Measurements from ENCODE around the gene INHBB.
"Not testable (repeated sequence)": the region's sequence is repeated elsewhere in the genome, so short reads cannot be mapped to it uniquely, and the experiment has no call there.

INHBB gene

DNA sequence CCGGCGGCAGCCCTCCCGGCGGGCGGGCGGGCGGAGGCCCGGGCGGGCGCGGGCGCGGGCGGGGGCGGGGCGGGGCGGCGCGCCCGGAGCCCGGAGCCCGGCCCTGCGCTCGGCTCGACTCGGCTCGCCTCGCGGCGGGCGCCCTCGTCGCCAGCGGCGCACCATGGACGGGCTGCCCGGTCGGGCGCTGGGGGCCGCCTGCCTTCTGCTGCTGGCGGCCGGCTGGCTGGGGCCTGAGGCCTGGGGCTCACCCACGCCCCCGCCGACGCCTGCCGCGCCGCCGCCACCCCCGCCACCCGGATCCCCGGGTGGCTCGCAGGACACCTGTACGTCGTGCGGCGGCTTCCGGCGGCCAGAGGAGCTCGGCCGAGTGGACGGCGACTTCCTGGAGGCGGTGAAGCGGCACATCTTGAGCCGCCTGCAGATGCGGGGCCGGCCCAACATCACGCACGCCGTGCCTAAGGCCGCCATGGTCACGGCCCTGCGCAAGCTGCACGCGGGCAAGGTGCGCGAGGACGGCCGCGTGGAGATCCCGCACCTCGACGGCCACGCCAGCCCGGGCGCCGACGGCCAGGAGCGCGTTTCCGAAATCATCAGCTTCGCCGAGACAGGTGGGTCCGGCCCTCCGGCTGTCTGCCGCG is at the start of gene INHBB:
TSS of gene INHBB (plus strand) at position 111 of the 641 bp plus-strand sequence. CDS start at position 164, 53 bp downstream.
- DNase-seq (ENCODE audit: low read depth): no peak

DNA sequence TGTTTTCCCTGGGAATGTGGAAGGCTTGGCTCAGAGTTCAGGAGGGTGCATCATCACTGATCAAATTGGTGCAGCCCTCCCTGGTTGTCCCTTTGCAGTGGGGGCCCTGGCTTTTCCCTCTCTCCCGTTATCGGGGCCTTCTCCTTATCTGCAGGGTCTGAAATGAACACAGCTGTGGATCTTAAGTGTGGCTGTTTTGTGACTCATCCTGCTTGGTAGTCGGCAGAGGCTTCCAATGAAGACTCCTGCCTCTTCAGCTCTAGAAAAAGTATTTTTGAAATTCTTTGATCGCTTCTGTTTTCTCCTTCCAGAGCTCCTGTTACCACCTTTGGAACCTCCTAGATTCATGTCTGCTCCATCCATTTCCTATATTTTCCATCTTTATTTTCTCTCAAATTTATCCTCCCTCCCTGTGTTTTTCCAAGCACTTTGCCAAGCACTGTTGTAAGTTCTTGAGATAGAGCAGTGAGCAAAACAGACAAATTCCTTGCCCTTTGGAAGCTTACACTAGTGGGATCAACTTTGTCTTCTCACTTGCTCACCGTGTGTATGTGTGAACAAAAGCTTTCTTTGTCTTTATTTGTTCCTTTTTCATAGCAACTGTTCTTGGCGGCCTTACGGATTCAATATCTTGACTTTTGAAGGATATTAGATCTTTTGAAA is 47.6 kb upstream of the INHBB start:
- no peak for DNase-seq (ENCODE audit: low read depth)

DNA sequence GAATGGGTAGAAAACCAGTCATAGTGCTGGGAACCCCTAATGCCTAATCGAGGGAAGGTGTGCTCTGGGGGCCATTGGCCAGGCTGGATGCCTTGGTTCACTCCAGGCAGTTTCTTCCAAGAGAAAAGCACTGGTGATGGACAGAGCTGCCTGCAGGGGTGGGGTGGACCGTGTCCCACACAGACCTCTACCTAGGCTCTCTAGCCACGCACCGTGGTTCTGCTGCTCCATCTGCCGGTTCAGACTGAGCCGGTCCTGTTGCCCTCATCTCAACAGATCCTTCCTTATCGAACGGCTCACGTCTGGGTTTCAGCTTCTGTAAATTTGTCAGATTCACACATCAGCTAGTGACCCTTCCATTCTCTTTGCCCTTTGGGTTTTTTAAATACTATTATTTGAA is 46.9 kb upstream of the INHBB start:
- no peak for DNase-seq (ENCODE audit: low read depth)

DNA sequence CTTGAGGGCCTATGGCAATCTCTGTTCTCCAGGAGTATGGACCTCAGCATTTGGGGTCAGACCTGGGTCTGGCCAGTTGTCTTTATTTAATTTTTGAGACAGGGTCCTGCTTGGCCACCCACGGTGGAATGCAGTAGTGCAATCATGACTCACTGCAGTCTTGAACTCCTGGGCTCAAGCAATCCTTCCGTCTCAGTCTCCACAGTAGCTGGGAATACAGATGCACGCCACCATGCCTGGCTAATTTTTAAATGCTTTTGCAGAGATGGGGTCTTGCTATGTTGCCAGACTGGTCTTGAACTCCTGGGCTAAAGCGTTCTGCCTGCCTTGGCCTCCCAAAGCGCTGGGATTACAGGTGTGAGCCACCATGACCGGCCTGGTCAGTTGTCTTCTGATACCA is 46.4 kb upstream of the INHBB start:
- no peak for DNase-seq (ENCODE audit: low read depth)

DNA sequence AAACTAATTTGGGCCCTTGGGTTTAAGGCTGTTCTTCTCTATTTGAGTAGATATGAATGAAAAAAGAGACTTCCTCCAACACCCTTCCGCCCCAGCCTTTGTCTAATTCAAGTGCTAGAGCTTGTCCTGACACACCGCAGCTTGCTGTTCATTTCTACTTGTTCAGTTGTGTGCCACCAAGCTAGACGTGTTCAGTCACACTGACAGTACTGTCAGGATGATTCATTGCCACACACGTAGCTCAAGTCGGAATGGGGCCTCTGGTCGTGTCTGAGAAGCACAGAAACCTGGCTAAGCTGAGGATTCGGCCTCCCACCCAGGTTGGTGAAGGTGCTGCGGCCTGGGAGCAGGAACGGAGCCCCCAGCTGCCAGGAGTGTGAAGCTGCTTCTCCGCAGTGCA is 45.6 kb upstream of the INHBB start:
- no peak for DNase-seq (ENCODE audit: low read depth)

DNA sequence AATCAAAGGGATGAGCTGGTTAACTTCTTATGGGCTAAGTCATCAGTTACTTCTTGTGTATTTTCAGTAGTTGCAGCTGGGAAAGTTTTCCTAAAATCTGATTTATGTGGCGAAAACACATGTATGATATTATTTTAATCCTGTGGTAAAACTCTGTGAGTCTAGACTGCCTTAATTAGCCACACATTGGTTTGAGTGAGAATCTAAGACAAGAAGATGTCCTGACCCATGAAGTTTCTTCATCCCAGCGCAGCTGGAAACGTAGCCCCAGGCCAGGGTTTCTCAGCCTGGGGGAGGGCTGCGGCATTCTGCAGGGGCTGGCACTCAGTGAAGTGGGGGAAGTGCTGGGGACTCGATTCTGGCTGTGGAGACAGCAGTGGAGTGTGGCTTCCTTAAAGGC is 44.7 kb upstream of the INHBB start:
- DNase-seq (ENCODE audit: low read depth): no peak

DNA sequence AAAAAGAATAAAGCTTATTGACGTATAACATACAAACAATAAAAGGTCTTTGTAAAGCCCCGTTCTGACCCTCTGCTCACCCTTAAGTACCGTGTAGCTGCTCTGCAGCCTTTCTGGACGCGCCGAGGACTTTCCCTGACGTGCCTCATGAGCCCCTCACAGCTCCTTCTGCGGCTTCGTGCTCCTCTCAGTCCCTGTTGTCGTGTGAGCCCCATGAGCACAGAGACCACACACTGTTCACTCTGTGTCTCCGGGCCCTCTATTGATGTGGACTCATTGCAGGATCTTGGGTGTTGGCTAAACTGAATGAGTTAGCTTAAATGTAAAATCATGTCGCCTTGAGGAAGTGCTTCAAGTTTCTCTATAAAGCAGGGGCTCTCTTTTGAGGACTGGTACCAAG is 43.6 kb upstream of the INHBB start:
- DNase-seq (ENCODE audit: low read depth): no peak

DNA sequence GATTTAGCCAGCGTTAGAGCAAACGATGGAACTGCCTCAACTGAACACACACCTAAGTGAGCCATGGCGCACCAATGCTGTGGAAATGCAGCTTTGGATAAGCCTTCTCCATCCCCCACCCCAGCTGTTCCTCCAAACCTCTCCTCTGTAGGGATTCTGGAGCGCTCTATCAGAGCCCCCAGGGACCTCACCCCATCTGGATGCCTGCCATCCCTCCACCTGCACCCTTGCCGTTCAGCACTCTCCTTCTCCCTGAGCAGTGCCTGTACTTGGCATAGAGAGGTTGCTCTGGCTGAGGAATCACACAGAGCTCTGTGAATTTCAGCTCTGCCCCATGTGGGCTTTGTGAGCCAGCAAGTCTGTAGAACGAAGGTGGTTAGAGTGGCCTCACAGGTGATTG is 42.8 kb upstream of the INHBB start:
- DNase-seq (ENCODE audit: low read depth): no peak

DNA sequence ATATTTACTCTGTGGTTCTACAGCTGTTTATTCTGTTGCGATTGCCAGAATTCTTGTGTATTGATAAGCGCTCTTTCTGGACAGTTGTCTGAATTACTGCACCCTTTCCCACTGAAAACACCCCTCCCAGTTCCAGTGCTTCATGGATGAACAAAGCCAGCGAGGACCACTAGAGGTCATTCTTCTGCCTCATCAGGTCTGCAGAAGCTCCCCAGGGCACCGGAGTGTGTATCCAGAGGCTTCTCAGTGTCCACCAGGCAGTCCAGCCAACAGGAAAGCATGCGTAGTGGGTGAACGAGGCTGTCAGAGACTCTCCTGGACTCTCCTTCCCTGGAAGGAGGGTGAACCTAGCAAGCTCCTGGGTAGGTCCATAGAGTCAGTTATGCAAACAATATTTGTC is 40.6 kb upstream of the INHBB start:
- no peak for DNase-seq (ENCODE audit: low read depth)

DNA sequence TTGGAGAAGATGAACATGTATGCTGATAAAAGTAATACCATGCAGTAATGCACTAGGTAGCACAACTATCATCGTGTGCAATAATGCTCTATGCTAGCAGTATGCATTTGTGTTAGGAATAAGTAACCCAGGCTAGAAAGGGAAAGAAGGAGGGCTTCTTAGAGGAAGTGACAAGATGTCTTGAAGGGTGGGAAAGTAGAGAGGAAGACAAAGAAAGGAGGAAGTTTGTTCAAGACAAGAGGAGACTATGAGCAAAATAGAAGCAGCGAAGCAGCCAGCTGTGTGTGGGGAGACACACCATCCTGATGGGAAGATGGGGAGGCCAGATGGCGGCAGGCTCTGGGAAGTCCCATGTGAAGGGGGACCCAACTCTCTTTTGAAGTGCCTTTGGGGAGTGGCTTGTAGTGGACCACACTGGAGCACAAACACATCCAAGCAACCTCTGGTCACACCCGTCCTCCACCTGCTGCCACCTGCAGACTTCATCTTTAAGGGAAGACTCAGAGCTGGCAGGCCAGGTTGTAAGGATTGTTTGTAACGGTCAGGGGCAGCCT is 39.9 kb upstream of the INHBB start:
- DNase-seq (ENCODE audit: low read depth): no peak

DNA sequence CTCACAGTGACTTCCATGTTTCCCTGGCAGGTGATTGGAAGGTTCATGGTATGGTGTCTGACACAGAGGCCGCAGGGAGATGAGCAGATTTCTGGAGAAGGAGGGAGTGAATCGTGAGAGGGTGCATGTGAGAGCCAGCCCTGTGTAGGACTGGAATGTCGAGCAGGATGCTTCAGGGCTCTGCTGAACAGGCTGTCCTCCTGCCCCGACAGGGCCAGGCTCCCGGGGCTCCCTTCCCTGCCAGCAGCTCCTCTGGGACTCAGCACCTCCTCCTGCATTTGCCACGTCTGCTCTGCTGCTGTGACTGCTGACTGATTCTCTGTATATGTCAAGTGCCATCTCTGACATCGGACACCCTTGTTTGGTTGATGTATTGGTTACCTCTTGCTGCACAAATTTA is 38.5 kb upstream of the INHBB start:
- no peak for DNase-seq (ENCODE audit: low read depth)

DNA sequence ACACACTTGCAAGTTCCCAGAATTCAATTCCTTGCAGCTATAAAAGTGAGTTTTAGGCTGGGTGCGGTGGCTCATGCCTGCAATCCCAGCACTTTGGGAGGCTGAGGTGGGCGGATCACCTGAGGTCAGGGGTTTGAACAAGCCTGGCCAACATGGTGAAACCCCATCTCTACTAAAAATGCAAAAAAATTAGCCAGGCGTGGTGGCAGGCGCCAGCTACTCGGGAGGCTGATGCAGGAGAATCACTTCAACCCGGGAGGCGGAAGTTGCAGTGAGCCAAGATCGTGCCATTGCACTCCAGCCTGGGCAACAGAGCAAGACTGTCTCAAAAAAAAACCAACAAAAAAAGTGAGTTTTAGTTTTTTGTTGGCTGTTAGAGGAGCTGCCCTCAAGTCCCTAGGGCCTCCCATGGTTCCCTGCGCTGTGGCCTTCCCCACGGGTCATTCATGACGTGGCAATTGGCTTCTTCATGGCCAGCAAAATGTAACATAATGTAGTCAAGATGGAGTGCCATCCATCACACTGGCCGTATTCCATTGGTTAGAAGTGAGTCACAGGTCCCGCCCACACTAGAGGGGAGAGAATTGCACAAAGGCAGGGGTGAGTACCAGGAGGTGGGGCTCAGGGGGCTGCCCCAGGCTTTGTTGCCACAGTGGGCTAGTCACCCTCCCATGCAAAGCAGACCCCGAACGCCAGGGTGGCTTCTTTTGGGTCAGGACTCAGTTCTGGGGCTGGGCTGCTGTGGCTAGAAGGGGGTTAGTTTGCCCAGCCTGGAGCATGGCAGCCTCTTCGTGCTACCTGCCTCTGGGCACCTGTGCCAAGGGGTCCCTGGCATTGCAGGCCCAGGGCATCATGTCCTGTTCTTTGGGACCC is 37.7 kb upstream of the INHBB start:
- DNase-seq (ENCODE audit: low read depth): no peak

DNA sequence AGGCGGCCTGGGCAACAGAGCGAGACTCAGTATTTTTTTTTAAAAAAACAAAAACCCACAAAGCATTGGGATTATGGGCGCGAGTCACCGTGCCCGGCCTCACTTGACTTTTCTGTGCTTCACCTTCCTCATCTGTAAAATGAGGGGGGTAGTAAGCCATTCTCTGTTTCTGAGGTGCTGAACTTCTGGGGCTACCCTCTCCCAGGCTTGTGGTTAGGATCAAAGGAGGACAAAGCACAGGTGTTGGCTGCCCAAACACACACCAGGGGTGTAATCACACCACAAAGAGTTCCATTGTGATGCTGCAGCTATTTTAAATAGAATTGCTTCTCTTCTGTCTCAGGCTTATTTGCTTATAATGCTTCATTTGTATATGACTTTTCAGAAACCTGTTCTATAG is 35.8 kb upstream of the INHBB start:
- DNase-seq (ENCODE audit: low read depth): no peak

DNA sequence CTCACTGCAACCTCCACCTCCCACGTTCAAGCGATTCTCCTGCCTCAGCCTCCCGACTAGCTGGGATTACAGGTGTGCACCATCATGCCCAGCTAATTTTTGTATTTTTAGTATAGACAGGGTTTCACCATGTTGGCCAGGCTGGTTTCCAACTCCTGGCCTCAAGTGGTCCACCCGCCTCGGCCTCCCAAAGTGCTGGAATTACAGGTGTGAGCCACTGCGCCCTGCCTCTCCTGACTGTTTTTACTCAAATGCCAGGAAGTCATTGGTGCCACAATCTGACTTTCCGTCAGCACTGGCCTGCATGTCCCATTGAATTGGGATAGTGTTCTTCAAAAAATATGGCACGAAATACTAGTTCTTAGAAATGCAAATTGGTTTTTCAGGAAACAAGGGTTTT is 35.1 kb upstream of the INHBB start:
- DNase-seq (ENCODE audit: low read depth): not testable (repeated sequence)

DNA sequence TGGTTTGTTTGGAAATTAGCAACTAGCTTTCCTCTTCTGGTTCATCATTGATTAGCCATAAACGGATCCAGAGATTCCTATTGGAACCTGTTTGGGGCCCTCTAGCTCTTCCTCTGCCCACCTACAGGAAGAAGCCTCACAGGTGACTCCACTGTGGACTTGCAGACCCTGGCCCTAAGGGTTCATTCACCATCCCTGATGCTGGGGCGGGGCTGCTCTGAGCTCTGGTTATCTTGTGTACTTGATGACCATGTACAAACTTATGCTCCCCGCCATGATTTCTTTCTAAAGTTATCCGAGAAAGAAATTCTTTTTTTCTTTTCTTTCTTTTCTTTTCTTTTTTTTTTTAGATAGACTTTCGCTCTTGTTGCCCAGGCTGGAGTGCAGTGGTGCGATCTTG is 33.9 kb upstream of the INHBB start:
- DNase-seq (ENCODE audit: low read depth): no peak

DNA sequence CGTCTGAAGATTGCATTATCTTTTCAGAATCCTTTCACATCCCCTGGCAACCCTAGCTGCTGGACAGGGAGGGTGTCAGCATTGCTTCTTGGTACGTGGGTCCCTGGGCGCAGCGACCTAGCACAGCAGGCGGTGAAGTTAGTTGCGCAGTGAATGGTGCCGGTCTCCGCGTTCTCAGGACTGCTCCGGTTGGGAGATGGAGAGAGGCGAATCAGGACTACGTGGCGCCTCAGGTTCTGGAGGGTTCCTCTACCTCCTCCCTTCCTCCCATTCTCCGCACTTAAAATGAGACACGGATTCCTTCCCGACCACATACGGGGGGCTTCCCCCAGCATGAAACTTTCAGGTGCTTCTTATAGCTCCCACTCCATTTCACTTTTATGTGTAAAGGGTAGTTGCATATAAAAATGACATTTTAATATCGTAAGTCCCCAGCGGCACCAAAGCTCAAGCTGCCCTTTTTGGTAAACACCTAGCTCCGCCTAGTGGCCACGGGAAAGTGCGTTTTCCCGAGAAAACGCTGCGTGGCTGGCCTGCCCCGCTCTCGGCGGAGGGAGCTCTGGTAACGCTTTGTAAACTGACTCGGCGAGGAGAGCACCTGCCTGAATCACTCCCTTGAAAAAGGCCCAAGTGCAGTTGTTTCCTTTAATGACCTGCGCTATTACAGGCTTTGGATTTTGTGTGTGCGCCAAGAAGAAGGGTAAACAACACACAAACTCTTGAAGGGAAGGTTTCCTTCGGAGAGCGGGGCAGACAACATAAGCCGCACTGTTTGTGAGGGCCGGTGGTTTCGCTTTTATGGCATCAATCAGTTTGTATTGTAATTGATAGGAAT is 32.9 kb upstream of the INHBB start:
- DNase-seq (ENCODE audit: low read depth): peak; percentile 70

DNA sequence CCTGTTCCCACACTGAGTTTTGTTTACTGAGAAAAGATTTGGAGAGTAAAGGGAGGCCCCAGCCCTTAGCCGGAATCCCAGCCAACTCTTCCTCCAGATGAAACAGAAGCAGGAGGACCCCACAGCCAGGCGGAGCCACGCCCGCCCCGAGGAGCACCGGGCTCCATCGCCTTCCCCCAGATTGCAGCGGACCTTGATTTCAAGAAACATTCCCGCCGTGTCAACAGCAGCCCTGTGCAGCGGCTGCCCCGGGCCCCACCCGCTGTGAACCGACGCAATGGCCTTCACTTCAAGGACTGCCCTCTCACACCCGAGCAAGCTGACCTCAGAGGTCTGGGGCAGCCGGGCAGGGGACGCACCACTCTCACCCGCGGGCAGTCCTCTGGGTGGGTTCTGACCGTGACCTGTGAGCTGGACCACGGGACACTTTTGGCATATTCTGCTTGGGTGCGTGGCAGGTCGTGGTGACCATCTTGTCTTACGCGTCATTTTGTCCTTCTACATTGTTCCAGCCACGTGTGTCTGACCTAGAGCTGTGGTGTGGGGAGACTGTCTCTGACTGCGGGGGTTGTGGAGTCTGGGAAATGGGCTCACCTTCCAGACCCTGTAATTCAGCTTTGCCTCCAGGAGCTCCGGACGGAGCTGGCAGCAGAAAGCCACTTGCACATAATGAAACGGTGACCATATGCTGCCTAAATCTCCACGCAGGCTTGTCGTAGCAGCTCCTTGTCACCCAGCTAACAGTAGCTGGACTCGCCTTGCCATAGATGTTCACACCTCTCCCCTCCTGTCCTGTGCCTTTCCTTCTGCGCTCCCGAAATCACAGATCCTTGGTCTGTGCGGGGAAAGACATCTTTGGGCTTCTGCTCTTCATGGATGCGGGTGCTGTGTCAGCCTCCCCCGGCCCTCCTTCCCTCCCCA is 32.0 kb upstream of the INHBB start:
- no peak for DNase-seq (ENCODE audit: low read depth)

DNA sequence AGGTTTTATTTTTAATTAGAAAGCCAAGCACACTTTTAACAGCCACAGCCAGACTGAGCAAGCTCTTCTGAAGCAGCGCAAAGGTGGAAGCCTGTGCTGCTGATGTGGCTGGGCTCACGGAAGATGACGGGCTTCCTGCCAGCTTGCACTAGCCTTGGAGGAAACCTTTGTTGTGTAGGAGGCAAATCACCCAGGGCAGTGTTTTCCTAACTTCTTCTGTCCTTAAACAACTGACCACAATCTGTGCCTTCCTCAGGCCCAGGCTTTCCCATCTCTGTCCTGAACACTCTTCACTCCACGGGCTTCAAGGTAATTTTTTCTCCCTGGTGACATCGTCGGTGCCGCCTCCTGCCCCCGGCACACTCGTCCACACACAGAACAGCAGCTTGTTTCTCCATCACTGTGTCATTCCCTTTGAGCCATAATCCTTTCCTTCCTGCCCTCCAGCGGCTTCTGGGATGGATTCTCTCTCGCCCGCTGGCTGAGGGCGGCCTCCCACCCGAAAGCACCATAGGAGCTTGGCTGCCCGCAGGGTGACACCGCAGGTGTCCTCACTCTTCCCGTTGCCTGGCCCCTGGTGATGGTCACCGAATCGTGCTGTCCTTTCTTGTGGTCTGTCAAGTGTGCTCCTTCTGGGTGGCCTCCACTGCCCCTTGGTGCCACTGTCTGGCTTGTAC is 31.1 kb upstream of the INHBB start:
- no peak for DNase-seq (ENCODE audit: low read depth)

DNA sequence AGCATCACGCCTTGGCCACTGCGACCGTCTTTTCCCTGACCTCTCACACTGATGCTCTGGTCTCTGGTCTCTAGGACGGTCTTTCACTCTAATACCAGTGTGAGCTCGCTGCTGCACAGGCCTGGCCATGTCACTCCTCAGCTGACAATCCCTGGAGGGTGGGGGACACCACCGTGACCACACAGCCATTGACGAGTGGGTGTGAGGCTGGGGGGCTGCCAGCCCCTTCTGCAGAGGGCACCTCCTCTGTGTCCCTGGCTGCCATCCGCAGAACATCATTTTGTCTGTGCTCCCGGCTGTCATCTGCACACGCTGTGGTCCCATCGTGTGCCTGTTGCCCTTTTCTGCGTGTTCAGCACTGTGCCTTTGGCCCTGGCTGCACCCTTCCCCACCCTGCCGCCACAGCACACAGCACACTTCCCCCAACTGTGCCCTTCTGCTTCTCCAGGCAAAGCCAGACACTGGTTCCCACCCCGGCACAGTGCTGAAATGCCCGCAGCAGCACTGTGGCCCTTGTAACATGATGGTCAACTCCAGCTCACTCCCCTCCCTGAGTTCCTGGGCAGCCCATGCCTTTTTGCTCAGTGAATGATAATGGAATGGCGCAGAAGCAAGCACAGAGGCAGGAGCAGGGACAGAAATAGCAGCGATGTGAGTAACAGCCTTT is 30.4 kb upstream of the INHBB start:
- no peak for DNase-seq (ENCODE audit: low read depth)

DNA sequence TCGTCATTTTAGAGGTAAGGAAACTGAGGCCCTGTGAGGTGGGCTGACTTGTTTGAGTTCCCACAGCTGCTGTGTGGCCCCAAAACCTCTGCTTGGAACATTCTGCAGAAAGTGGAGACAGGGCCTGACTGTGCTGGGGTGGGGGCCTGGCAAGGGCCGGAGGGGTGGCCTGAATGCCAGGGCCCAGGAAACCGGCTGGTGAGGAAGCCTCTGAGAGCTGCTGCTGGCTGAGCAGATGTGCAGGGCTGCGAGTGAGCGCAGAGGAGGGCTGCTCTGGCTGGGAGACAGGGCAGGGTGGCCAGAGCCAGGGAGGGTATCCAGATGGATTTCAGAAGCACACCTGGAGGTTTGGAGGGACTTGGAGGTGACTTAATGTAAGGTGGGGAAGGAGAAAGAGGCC is 29.9 kb upstream of the INHBB start:
- DNase-seq (ENCODE audit: low read depth): no peak
